ENCODE measurements around the gene CDH15. TPM values are rescaled to one million over a fixed set of nuclear protein-coding genes. Genes with fewer than 3 reads are reported as not detected.

CDH15 gene
- total RNA-seq, 2 experiments from 2014 or later, result not detected

- no peaks in the 10 kb centered on the region for H3K27me3 Mint-ChIP-seq
- Histone ChIP-seq H3K4me3 (ENCODE audit: low read length) (no peak overlapping the region), H3K9me3 (ENCODE audit: control insufficient read depth in 1 of 2, insufficient read depth in 1 of 2, low read length in 2 of 2) (peaks cover 0 to 12% of the 10 kb centered on the region in 2 experiments), H3K4me1 (ENCODE audit: insufficient read depth, low read length) (peaks cover 10% of the 10 kb centered on the region), H3K27me3 (ENCODE audit: control insufficient read depth in 1 of 2, insufficient read depth in 2 of 2, low read length in 2 of 2) (no peaks in the 10 kb centered on the region), H3K27ac (ENCODE audit: low read depth in 1 of 2, low read length in 2 of 2) (no peak overlapping the region), H3K36me3 (ENCODE audit: insufficient read depth, low read length) (no peaks in the 10 kb centered on the region)
- TF ChIP-seq, protein P1, sequence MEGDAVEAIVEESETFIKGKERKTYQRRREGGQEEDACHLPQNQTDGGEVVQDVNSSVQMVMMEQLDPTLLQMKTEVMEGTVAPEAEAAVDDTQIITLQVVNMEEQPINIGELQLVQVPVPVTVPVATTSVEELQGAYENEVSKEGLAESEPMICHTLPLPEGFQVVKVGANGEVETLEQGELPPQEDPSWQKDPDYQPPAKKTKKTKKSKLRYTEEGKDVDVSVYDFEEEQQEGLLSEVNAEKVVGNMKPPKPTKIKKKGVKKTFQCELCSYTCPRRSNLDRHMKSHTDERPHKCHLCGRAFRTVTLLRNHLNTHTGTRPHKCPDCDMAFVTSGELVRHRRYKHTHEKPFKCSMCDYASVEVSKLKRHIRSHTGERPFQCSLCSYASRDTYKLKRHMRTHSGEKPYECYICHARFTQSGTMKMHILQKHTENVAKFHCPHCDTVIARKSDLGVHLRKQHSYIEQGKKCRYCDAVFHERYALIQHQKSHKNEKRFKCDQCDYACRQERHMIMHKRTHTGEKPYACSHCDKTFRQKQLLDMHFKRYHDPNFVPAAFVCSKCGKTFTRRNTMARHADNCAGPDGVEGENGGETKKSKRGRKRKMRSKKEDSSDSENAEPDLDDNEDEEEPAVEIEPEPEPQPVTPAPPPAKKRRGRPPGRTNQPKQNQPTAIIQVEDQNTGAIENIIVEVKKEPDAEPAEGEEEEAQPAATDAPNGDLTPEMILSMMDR (IDR thresholded peaks at IDR 0.05), result no peak
- CTCF ChIA-PET, result no interaction called here
- intact Hi-C loops (cut with DNase I, micrococcal nuclease), result loop anchor here in 1 of 2 experiments (5.0 kb wide), 1 partner anchor 80 kb away; no protein-coding TSS in a partner anchor
- ATAC-seq (ENCODE audit: poor library complexity), result no peak
- H3K4me1 Mint-ChIP-seq (ENCODE audit: low read depth), result peaks cover 4% of the 10 kb centered on the region
- H3K9me3 Mint-ChIP-seq, result no peaks in the 10 kb centered on the region
- no peak for DNase-seq
- no peak overlapping the region for H3K4me3 Mint-ChIP-seq
- peaks cover under 1% of the 10 kb centered on the region for H3K36me3 Mint-ChIP-seq (ENCODE audit: low read depth)
- H3K27ac Mint-ChIP-seq, result no peak overlapping the region
- POLR2A ChIA-PET, result no interaction called here
These were observed 14.6 kb upstream of the CDH15 start for GRCh38 chr16:89156740-89157645.

DNA sequence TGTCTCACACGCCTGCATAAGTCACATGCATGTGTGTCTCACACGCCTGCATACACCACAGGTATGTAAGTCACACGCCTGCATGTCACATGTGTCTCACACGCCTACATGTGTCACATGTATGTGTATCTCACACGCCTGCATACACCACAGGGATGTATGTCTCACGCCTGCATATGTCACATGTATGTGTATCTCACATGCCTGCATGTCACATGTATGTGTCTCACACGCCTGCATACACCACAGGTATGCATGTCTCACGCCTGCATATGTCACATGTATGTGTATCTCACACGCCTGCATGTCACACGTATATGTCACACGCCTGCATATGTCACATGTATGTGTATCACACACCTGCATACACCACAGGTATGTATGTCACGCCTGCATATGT, 13.8 kb upstream of the CDH15 start:
- no peak overlapping the region for H3K4me3 Mint-ChIP-seq
- Histone ChIP-seq H3K36me3 (ENCODE audit: insufficient read depth, low read length) (no peaks in the 10 kb centered on the region), H3K9me3 (ENCODE audit: control insufficient read depth in 1 of 2, insufficient read depth in 1 of 2, low read length in 2 of 2) (peaks cover 0 to 9% of the 10 kb centered on the region in 2 experiments), H3K27ac (ENCODE audit: low read depth in 1 of 2, low read length in 2 of 2) (no peak overlapping the region), H3K4me3 (ENCODE audit: low read length) (no peak overlapping the region), H3K4me1 (ENCODE audit: insufficient read depth, low read length) (peaks cover 10% of the 10 kb centered on the region), H3K27me3 (ENCODE audit: control insufficient read depth in 1 of 2, insufficient read depth in 2 of 2, low read length in 2 of 2) (no peaks in the 10 kb centered on the region)
- H3K27me3 Mint-ChIP-seq, result no peaks in the 10 kb centered on the region
- no peaks in the 10 kb centered on the region for H3K36me3 Mint-ChIP-seq (ENCODE audit: low read depth)
- ChIA-PET CTCF (no interaction called here), POLR2A (no interaction called here)
- TF ChIP-seq, protein P1 (IDR thresholded peaks at IDR 0.05), result no peak
- DNase-seq (no peak), ATAC-seq (ENCODE audit: poor library complexity) (no peak)
- H3K4me1 Mint-ChIP-seq (ENCODE audit: low read depth), result peaks cover 4% of the 10 kb centered on the region
- no peak overlapping the region for H3K27ac Mint-ChIP-seq
- intact Hi-C loops (cut with DNase I, micrococcal nuclease), result loop anchor here in 1 of 2 experiments (5.0 kb wide), 1 partner anchor 80 kb away; no protein-coding TSS in a partner anchor
- no peaks in the 10 kb centered on the region for H3K9me3 Mint-ChIP-seq

DNA sequence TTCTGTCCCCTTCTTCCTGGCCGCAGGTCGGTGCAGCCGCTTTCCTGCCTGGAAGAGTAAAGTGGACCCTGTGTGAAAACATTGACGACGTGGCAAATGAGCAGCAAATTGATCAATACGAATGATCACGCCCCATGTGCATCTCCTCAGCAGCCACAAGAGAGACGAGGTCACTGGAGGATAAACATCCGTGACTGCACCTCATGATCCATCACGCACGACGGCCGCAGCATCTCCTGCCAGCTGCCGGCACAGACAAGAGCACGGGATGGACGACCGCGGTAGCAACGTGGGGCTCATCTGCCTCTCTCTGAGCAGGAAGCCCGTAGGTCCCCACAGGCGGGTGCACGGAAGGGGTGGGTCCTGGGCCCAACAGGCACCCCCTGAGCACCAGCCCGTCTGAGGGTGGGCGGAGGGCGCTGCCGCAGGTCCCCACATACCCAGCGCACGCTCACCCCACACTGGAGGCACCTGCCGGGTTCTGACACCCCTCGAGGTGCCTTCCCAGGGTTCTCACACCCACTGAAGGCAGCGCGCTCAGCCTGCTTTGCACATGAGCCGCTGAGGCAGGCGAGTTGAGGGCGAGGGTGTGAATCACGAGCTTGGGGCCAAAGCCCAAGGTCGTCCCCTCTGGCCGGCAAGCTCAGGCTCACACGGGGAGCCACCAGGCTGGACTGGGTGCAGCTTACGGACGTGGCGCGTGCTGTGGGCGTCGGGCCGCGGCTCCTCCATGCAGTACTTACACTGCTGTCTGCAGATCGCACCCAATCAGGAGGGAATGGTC, 12.3 kb upstream of the CDH15 start:
- intact Hi-C loops (cut with DNase I, micrococcal nuclease), result loop anchor here in 1 of 2 experiments (5.0 kb wide), 1 partner anchor 82 kb away; no protein-coding TSS in a partner anchor
- H3K9me3 Mint-ChIP-seq, result no peaks in the 10 kb centered on the region
- H3K4me1 Mint-ChIP-seq (ENCODE audit: low read depth), result peaks cover 4% of the 10 kb centered on the region
- Histone ChIP-seq H3K36me3 (ENCODE audit: insufficient read depth, low read length) (no peaks in the 10 kb centered on the region), H3K4me1 (ENCODE audit: insufficient read depth, low read length) (peaks cover 10% of the 10 kb centered on the region), H3K27ac (ENCODE audit: low read depth in 1 of 2, low read length in 2 of 2) (no peak overlapping the region), H3K9me3 (ENCODE audit: control insufficient read depth in 1 of 2, insufficient read depth in 1 of 2, low read length in 2 of 2) (peaks cover 0 to 6% of the 10 kb centered on the region in 2 experiments), H3K27me3 (ENCODE audit: control insufficient read depth in 1 of 2, insufficient read depth in 2 of 2, low read length in 2 of 2) (no peaks in the 10 kb centered on the region), H3K4me3 (ENCODE audit: low read length) (no peak overlapping the region)
- POLR2A ChIA-PET, result interaction anchor here (0.6 kb wide), 1 partner anchor 16 kb away, joined by 4 read pairs; no protein-coding TSS in a partner anchor
- no peaks in the 10 kb centered on the region for H3K36me3 Mint-ChIP-seq (ENCODE audit: low read depth)
- no peak overlapping the region for H3K27ac Mint-ChIP-seq
- TF ChIP-seq, protein P1 (IDR thresholded peaks at IDR 0.05), result no peak
- DNase-seq, result no peak
- no peak for ATAC-seq (ENCODE audit: poor library complexity)
- H3K27me3 Mint-ChIP-seq, result no peaks in the 10 kb centered on the region
- no peak overlapping the region for H3K4me3 Mint-ChIP-seq
- CTCF ChIA-PET, result no interaction called here
